Activated T-helper 1 cell treated with anti-CD3 and anti-CD28 coated beads, Interleukin-2, amount 50 U/mL, for 16 hours (primary cell): Measurements from ENCODE around the gene RTL9.

Source experiments
- DNase-seq, 2 donors: peaks; one replicate each; pipeline ENCODE4 v3.0.0-alpha.2; 2020; ENCODE audit warnings: low read depth in 1 of 2, low spot score in 1 of 2

RTL9 gene

DNA sequence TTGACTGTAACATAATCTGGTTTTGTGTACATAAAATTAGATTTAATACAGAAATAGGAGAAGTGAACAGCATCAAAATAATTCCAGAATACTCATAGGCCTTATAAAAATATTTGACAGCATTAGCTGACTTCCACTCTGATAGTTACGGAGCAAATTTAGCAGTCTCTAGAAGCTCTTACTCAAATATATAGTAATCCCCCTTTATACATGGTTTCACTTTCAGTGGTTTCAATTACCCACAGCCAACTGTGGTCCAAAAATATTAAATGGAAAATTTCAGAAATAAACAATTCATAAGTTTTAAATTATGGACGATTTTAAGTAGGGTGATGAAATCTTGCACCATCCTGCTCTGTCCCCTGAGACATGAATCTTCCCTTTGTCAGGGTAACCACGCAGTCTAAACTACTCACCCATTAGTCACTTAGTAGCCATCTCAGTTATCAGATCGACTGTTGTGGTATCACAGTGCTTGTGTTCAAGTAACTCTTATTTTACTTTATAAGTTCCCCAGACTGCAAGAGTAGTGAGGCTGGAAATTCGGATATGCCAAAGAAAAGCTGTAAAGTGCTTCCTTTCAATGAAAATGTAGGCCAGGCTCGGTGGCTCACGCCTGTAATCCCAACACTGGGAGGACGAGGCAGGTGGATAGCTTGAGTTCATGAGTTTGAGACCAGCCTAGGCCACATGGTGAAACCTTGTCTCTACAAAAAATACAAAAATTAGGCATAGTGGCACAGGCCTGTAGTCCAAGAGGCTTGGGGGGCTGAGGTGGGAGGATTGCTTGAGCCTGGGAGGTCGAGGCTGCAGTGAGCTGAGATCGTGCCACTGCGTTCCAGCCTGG is 17.2 kb upstream of the RTL9 start:
- no peak for DNase-seq

DNA sequence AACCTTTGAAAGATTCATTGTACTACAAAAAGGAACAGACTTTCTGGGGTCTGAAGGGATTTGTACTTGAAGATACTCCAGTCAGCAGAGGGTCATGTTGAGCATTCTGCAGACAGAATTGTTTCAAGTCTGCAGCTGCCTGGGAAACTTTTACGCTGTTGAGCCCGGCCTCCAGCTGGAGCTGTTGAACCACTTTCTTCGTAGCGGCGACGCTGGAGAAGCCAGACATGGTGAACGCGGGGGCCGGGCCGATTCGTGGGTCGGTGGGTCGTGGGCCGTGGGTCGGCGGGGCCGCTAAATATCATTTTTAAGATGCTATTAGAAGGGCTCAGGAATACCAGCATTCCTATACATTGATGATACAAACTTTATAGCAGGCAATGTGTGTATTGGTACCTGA is 12.0 kb upstream of the RTL9 start:
- DNase-seq = no peak

DNA sequence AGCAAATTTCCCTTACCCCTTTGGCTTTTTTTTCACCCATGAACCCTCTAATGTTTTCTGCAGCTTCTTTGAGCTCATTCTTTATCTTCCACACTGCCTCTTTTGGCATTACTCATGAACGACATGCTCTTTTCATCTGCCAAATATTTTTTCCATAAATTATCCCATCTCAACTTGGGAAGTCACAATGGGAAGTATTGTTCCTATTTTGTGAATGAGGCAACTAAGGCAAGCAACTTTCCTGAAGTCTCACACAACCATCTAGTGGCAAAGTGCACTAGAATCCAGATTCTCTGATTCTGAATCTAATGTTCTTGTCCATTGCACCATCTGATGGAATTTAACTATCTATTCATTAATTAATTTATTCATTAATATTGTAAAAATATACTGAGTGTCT is 625 bp downstream of the RTL9 start:
- DNase-seq = no peak

DNA sequence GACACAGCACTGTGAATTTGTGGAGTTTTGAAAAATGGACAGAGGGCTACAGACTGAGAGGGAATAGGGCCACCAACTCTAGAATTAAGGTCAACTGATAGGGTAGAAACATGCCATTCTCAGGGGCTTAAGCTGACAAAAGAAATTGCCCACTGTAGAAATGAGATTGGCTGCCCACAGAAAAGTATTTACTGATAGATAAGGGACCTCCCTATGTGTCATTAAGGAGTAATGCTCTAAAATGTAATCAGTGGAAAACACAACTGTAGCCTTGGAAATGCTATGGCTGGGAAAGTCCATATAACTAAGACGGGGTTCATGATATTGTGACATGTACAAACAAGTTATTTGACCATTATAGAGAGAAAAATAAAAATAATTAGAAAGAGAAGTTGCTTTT is 4.6 kb downstream of the RTL9 start:
- DNase-seq = no peak

DNA sequence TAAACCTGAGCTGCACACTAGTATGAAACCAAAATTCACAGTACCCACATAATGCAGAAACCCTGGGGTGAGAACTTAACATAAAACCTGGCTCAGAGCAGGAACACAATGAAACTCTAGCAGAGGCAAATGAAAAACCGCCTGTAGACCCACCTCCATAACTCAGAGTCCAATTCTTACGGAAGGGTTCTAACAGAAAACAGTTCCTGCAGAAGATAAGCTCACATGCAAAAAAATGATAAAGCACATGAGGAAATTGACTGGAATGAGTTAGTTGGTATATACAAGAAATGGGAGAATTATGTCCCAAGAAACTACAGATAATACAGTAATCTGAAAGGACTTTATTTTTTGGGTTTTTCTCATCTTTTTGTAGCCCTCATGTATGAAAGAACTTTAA is 14.7 kb downstream of the RTL9 start:
- DNase-seq = no peak

DNA sequence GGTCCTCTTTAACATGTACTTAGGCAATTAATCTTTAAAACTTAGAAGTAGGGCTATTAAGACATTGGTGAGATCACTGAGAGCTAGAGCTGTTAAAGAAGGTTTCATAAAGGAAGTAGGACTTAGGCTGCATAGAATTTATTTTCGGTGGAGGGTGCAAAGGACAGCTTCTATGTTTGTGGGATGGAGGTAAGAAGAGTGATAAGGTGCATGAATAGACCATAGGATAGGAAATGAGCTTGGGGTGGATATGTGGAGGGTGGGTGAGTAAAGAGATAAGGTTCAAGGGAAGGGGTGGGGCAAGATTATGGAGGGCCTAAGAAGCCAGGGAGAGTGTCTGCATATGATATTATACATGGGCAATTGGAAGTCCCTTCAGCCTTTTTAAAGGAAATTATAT is 15.9 kb downstream of the RTL9 start:
- DNase-seq = no peak

DNA sequence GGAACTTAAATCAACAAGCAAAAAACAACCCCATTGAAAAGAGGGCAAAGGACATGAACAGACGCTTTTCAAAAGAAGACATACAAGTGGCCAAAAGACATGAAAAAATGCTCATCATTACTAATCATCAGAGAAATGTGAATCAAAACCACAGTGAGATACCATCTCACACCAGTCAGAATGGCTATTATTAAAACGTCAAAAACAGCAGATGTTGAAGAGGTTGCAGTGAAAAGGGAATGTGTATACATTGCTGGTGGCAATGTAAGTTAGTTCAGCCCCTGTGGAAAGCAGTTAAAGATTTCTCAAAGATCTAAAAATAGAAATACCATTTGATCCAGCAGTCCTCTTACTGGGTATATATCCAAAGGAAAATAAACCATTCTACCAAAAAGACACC is 22.6 kb downstream of the RTL9 start:
- no peak for DNase-seq

DNA sequence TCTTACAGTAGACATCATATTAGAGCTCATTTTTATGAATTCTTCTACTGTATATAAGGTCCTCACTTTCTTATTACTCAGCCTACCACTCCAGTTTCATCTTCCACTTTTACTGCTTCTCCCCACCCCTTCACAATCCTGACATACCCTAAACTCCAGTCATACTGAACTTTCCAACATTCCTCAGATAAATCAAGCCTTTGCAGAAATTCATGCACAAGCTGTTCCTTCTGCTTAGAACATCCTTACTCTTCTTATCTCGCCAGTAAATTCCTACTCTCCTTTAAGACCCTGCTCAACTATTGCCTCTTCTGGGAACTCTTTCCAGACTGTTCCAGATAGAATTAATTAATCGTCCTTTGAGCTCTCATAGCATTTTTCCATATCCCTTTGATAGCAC is 24.8 kb downstream of the RTL9 start:
- no peak for DNase-seq

DNA sequence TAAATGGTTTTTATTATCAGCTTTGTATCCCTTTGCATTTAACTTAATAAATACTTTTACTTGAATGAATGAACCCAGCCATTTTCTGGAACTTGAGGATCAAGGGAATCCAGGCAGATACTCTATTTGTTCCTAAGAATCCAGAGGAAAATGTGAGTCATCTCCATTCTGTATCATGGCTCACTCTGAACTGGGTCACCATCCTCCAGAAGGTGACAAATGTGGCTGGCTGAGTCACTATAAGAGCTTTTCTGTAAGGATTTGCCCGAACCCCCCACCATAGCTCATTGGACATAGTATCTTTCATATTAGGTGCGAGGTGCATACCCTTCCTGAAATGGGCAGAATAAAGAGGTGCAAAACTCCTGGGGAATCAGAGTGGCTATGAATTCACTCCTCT is 25.8 kb downstream of the RTL9 start:
- no peak for DNase-seq

DNA sequence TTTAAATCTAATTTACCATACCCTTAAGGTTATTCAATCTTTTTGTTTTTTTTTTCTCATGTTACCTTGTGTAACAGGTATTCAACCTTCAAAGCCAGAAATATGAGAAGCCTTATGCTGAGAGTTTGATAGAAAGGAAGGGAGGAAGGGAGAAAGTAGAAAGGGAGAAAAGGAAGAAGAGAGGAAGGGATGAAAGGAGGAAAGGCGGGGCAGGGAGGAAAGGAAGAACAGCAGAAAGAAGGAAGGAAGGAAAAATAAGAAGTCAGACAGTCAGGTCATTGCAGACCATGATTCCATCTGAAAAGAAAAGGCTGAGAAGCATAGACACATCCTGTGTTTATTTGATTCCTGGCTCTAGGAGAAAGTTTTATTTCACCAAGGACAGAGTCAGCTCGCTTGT is 30.9 kb downstream of the RTL9 start:
- DNase-seq = no peak

DNA sequence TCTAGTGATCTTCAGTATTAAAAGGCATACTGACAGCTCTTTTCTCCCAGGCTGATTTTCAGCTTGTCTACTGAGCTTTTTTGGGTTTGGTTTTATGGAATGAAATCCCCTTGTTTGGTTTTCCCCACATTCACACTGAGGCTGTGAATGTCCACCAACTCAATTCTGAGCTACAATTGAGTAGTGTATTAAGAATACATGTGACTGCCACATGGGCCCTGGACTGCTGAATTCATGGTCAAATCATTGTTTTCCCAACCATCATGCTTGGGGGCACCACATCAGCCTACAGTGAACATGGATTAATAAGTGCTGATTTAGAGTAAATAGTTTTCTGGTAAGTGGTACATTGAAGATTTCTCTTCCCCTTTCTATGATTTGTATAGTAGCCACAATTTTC is 32.4 kb downstream of the RTL9 start:
- DNase-seq = no peak

DNA sequence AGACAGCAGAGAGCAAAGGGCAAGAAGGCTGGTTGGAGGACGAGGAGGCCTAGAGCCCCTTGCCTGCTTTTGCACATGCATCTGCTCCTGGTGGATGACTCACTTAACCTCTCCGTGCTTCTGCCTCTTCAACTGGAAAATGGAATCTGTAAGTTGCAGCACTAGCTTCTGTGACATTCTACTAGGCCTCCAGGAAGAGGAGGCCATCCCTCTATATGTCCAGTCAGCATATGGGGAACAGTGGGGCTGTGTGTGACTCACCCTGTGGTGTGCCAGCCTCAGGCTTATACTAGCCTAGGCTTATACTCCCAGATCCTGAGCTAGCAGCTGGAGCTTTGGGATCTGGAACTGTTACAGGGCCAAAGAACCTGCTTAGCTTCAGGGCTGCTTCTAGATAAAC is 36.0 kb downstream of the RTL9 start:
- DNase-seq = no peak

DNA sequence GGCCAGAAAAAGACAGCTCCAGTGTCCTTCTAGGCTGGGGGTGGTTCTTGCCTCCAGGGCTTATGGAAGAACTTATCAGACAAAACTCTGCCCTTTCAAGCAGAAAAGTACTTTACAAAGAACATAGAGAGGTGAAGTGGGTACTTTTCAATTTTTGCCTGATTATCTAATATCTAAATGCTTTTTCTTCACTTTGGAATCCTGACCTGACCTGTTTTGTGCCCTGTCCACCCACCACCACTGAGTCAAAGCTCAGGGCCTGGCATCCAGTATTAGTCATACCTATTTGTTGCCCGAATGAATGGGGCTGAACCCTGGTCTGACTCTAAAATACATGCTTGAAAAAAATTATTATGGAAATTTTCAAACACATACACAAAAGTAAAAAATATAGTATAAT is 37.2 kb downstream of the RTL9 start:
- no peak for DNase-seq

DNA sequence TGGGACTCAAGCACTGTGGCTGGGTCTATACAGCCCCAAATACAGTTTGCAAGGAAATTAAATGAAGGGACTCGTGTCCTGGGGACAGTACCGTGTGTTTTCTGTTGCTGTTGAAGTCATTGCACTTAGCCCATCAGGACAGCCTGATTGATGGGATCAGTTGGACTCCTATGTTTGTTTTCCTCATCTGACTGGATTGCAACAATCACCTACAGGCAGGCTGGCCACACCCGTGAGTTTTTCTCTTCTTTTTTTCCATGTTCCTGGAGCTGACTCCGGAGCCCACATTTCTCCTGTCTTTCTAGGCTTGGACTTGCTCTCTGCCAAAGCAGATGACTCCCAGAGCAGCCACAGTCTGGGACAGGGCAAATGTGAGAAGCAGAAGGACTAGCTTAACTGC is 38.1 kb downstream of the RTL9 start:
- DNase-seq = no peak

DNA sequence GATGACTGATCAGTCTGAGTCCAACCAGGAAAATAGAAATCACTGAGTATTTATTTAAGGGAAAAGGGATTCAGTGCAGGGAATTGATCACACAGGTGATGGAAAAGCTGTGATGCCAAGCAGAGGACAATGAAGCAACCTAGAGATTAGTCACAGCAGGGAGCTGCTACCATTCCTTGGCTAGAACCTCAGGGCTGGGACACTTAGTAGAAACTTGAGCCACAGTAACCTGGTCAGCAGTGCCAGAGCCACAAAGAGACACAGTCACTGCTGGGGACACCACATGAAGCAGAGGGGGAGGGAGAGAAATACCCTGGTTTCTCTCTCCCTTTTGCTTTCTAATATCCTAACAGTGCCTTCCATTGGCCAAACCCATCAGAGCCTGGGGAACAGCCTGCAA is 38.7 kb downstream of the RTL9 start:
- no peak for DNase-seq

DNA sequence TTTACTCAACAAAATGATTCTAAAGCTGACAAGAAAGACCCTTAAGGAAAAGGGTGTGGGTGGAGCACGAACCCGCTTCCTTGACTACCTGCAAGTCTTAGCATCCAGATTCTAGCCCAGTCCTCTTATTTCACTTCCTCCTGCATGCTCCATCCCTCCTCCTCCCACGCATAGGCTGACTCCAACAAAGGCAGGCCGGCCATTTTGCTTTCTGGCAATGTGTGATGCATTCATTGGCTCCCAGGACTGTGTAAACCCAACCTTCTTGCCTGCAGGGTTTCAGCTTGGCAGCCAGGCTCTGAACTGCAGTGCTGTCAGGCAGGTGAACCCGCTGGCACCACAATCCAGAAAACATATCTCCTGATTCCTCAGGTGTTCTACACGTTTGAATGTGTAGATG is 39.3 kb downstream of the RTL9 start:
- DNase-seq = no peak

DNA sequence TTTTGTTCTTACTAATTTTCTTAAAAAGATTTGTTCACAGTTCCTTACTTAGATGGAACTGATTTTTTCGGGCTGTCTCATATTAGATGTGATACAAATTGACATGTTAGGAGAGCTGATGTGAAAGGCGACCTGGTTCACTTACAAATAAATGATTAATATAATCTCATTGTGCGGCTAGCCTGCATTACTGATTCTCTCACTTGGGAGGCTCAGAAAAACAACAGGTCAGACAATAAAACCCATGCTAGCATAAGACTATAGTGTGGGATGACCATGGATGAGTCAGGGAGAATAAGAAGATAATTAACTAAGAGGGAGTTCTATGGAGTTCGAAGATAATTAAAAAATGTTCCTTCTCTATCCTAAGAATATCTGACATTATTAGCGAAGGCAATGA is 40.8 kb downstream of the RTL9 start:
- no peak for DNase-seq

DNA sequence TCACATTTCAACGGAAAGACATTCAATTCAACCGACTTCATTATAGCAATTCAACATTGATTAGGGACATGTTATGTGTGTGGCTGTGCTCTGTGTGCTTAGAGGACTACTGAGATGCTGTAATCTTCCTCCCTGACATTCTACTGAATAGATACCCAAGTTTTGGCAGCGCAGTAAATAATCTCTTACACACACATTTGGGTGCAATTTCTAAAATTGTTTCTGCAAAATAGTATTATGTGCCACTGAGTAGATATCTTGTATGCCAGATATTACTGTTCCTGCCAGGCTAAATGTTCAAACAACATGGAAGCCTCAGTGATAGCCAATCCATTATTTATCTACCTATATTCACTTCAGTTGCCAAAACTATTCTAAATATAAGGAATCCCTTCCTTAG is 41.3 kb downstream of the RTL9 start:
- DNase-seq = no peak

DNA sequence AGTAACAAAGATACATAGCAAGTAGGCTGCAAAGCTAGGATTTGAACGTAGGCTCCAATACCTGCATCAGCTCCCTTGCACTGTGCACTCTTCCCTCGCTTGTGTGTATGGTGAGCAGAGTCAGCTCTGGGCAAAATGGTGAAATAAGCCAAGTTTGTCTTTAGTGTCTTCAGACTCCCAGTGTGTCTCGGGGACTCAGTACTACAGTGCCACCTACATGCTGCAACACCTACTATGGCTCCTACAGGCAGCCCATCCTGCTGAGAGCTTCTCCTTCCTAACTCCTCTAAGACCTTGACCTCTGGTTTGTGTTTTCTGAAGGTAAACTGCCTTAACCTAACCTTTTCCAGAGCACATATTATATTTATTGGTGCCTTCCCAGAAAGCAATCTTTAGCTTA is 42.5 kb downstream of the RTL9 start:
- DNase-seq = no peak

DNA sequence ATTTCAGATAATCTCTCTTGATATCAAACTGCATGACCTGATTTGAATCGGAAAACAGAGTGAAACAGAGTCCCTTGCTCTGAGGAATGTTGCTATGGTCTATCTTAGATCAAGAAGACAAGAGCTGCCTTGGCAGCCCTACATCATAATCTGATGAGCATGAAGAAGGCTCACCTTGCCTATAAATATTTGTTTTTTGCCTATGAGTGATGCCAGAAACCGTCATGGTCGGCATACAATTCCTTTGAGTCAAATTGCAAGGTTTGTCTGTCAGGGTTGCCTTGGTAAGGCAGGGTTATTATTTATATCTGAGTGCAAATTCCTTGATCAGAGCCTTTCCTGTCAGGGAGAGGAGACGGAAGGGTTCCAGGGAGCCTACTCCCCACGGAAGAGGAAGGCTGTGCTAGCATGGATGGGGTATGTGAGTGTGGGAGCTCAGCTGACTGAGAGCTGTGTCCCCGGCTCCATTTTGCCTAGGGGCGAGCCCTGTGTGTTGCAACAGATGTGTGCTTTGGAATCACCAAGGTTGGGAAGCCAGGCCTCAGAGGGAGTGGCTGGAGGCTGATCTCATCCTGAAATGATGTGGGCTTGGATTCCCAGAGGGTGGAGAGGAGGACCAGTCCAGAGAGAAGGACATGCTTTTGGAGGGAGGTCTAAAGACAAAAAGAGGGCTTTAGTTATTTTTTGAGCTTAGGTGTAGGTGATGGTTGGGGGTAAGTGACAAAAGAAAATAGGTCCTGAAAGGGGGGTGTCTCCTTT is 43.6 kb downstream of the RTL9 start:
- no peak for DNase-seq

DNA sequence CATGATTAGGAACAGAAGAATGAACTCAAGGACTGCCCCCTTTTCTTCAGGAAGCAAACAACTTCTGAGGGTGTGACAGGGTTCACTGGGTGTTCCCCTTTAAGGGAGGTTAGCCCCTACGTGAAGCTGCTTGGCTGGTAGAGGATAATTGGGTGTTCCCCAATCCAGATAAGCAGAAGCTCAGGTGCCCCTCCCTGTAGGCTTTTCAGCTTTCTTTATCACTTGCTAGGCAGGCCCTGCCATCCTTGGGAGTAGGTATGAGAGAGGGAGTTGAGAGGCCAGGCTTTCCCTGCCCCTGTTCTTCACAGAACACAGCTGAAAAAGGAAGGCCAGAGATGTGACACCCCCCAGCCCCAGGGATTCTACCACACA is 44.2 kb downstream of the RTL9 start:
- DNase-seq = no peak

DNA sequence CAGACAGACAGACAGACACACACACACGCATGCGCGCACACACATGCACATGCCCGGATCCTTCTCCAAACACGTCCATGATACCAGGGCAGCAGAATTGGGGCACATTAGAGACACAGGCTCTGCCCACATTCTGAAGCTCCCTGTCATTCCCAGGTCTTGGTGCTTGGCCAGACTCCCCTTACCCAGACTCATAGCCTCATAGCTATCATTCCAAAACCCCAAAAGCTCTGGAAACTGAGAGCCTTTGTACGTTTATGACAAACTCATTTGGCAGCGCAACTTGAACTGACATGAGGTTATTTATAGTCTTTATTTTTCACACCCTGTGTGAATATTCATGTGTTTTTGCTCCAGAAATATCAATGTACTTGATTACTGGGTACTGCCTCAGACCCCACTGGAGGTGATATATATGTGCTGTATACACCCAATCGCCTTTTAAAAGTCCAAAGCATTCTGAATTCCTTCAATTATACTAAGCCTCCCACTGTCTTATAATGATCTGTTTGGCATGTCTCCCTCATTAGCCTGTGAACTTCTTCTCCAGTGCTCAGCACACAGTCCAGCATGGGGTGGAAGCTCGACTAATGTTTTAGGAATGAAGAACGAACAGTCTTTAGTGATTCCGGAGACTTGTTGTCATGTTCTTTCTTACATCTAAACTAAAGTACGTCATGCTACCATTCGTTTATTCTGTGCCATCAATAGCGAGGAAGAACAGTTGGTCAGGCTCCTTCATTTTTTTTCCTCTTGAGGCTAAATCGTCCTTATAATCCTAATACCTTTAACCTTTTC is 45.0 kb downstream of the RTL9 start:
- DNase-seq = no peak
